Naive thymus-derived CD4-positive, alpha-beta T cell (primary cell): ENCODE results near the gene OSBPL10. TPM values are rescaled to one million over a fixed set of nuclear protein-coding genes. Genes with fewer than 3 reads are reported as not detected.

Experiments used
- ATAC-seq: fragments of 150-1000 bp; cut with Tn5 transposase; 2 replicates; pipeline ENCODE4 v1.10.0; 2021; ENCODE audit warnings: mild to moderate bottlenecking, moderate library complexity
- CTCF ChIA-PET: fragments of 350-600 bp; sonication (Branson Sonifier 250); formaldehyde crosslinking; loops from one replicate; lab custom pipeline; 2021; ENCODE audit warnings: antibody characterized with exemption; lab: Charles Lee
- POLR2A ChIA-PET: fragments of 350-600 bp; sonication (Branson Sonifier 250); formaldehyde crosslinking; loops from one replicate; lab custom pipeline; 2021; ENCODE audit warnings: antibody characterized with exemption, inconsistent platforms; lab: Charles Lee
- DNase-seq, 9 donors: peaks; one replicate each; pipeline versions ENCODE4 v3.0.0 to v3.0.0-alpha.2; 2020 to 2022; ENCODE audit warnings: mixed read lengths in 1 of 9
- H3K27ac ChIP-seq: one replicate; pipeline ENCODE4 v1.7.0; 2013; ENCODE audit warnings: mild to moderate bottlenecking, low read depth, low read length, moderate library complexity
- H3K27me3 ChIP-seq, 2 donors: one replicate each; pipeline ENCODE4 v1.7.0; 2013; ENCODE audit warnings: low read length in 2 of 2, mild to moderate bottlenecking in 2 of 2, moderate library complexity in 2 of 2; ENCODE audit not compliant: control insufficient read depth in 2 of 2, insufficient read depth in 2 of 2
- H3K36me3 ChIP-seq, 3 experiments: 1 replicate in 2 of 3; 2 replicates in 1 of 3; pipeline ENCODE4 v1.7.0; 2013; ENCODE audit warnings: low read length in 3 of 3, mild to moderate bottlenecking in 3 of 3, moderate library complexity in 1 of 3; ENCODE audit not compliant: insufficient read depth in 3 of 3, control insufficient read depth in 2 of 3
- H3K4me1 ChIP-seq, 2 donors: one replicate each; pipeline ENCODE4 v1.7.0; 2013; ENCODE audit warnings: low read length in 2 of 2, mild to moderate bottlenecking in 2 of 2, moderate library complexity in 1 of 2; ENCODE audit not compliant: control insufficient read depth in 2 of 2, insufficient read depth in 2 of 2
- H3K4me3 ChIP-seq: 2 replicates; pipeline ENCODE4 v1.7.0; 2013; ENCODE audit warnings: mild to moderate bottlenecking, low read length
- H3K9me3 ChIP-seq, 3 experiments: 1 replicate in 2 of 3; 2 replicates in 1 of 3; pipeline ENCODE4 v1.7.0; 2013; ENCODE audit warnings: low read length in 3 of 3; ENCODE audit not compliant: control insufficient read depth in 2 of 3
- H3K27ac Mint-ChIP-seq, 9 donors: one replicate each; pipeline ENCODE4 v1.8.0; 2020 to 2022; ENCODE audit warnings: mixed read lengths in 9 of 9, mild to moderate bottlenecking in 8 of 9, moderate library complexity in 5 of 9, inconsistent platforms in 2 of 9
- H3K27me3 Mint-ChIP-seq, 5 donors: one replicate each; pipeline ENCODE4 v1.8.0; 2021 to 2022; ENCODE audit warnings: mixed read lengths in 5 of 5, mild to moderate bottlenecking in 1 of 5
- H3K36me3 Mint-ChIP-seq, 5 donors: one replicate each; pipeline ENCODE4 v1.8.0; 2020 to 2022; ENCODE audit warnings: mixed read lengths in 5 of 5, mild to moderate bottlenecking in 3 of 5, inconsistent platforms in 1 of 5
- H3K4me1 Mint-ChIP-seq, 7 donors: one replicate each; pipeline ENCODE4 v1.8.0; 2020 to 2022; ENCODE audit warnings: mixed read lengths in 7 of 7, mild to moderate bottlenecking in 3 of 7, inconsistent platforms in 1 of 7
- H3K4me3 Mint-ChIP-seq, 10 donors: one replicate each; pipeline ENCODE4 v1.8.0; 2020 to 2022; ENCODE audit warnings: mild to moderate bottlenecking in 10 of 10, mixed read lengths in 10 of 10, moderate library complexity in 6 of 10, inconsistent platforms in 2 of 10
- H3K9me3 Mint-ChIP-seq, 11 donors: one replicate each; pipeline ENCODE4 v1.8.0; 2020 to 2022; ENCODE audit warnings: mixed read lengths in 11 of 11, mild to moderate bottlenecking in 4 of 11, inconsistent platforms in 1 of 11, moderate library complexity in 1 of 11
- intact Hi-C, 2 donors: fragments of 100-400 bp; cut with micrococcal nuclease; formaldehyde crosslinking; loops; one replicate each; pipeline ENCODE4 v1.15.1; 2023
- polyA plus RNA-seq, 2 donors: library from polyadenylated mRNA; unstranded; fragments of 300-500 nt; fragmentation: Illumina TruSeq; gene quantifications; one replicate each; pipeline ENCODE4 v1.2.3, GENCODE V29; 2021
- total RNA-seq, 6 experiments: library from RNA in 5 of 6; stranded (reverse) in 5 of 6; gene quantifications; 1 replicate in 5 of 6; 2 replicates in 1 of 6; pipeline ENCODE4 v1.2.3 and lab custom pipeline; 2021 to 2026

OSBPL10 gene
- total and polyA plus RNA-seq, 7 experiments from 2014 or later: 0.15 to 6.8 (median 0.59) TPM

DNA sequence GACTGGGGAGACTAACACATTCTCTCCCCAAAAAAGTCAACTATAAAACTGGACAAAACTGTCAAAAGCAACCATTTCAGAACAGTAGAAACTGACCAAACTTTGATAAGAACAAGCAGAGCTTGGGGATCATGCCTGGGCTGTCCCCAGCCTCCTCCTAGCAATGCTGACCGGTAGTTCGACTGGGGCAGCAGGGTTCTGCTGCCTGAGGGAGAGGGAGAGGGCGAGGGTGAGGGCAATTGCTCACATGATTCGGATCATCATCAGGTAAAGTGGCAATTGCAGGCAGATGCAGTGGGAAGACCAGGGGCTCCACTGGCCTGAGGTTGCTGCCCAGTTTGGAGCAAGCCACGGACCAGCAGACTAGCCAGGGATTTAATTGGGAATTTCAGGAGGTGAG, 88.6 kb downstream of the OSBPL10 start:
- POLR2A ChIA-PET: no interaction called here
- H3K27ac Mint-ChIP-seq: no peak overlapping the region
- intact Hi-C loops: no loop called here
- H3K9me3 ChIP-seq: no peaks in the 10 kb centered on the region
- H3K27ac ChIP-seq: no peak overlapping the region
- H3K36me3 ChIP-seq: no peaks in the 10 kb centered on the region
- H3K4me3 Mint-ChIP-seq: no peak overlapping the region
- H3K4me1 Mint-ChIP-seq: peaks cover 0 to 8% (median 0%) of the 10 kb centered on the region in 7 donors
- H3K27me3 ChIP-seq: no peaks in the 10 kb centered on the region
- H3K36me3 Mint-ChIP-seq: no peaks in the 10 kb centered on the region
- DNase-seq (no peak), ATAC-seq (no peak)
- H3K4me3 ChIP-seq: no peak overlapping the region
- H3K4me1 ChIP-seq: no peaks in the 10 kb centered on the region
- CTCF ChIA-PET: no interaction called here
- peaks cover 0 to 1% (median 0%) of the 10 kb centered on the region in 11 donors for H3K9me3 Mint-ChIP-seq
- H3K27me3 Mint-ChIP-seq: peaks cover 0 to 17% (median 0%) of the 10 kb centered on the region in 5 donors

DNA sequence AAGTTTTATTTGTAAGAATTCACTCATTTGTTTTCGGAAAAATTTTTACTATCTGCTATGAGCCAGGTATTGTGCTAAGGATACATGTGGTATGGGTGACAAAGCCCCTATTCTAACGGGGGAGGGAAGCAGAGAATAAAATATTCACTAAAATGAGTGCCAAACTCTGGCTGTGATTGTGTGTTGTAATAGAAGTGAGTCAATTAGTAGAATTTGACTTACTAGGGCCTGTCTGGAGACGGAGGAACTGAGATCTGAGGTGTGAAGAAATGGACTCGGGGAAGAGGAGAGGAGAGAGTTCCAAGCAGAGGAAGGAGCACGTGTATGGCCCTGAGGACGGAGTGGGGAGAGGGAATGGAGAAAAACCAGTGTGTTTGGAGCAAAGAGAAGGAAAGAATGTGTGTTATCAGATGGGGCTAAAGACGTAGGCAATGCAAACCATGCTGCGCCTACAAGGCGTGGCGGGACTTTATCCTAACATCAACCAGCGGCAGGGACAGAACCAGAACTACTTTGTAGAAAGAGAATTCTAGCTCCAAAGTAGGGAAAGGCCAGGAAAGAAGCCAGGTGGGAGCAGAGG, 89.1 kb downstream of the OSBPL10 start:
- peaks cover 0 to 1% (median 0%) of the 10 kb centered on the region in 11 donors for H3K9me3 Mint-ChIP-seq
- no peaks in the 10 kb centered on the region for H3K36me3 Mint-ChIP-seq
- no peaks in the 10 kb centered on the region for H3K9me3 ChIP-seq
- DNase-seq (no peak), ATAC-seq (no peak)
- no peaks in the 10 kb centered on the region for H3K36me3 ChIP-seq
- H3K27ac ChIP-seq: no peak overlapping the region
- POLR2A ChIA-PET: no interaction called here
- intact Hi-C loops: no loop called here
- no peak overlapping the region for H3K27ac Mint-ChIP-seq
- H3K4me1 Mint-ChIP-seq: peaks cover 0 to 8% (median 0%) of the 10 kb centered on the region in 7 donors
- H3K4me3 Mint-ChIP-seq: no peak overlapping the region
- no peak overlapping the region for H3K4me3 ChIP-seq
- CTCF ChIA-PET: interaction anchor here (0.6 kb wide), 1 partner anchor 486 kb away, joined by 3 read pairs; no protein-coding TSS in a partner anchor
- H3K27me3 Mint-ChIP-seq: peaks cover 0 to 17% (median 0%) of the 10 kb centered on the region in 5 donors
- no peaks in the 10 kb centered on the region for H3K4me1 ChIP-seq
- H3K27me3 ChIP-seq: no peaks in the 10 kb centered on the region

DNA sequence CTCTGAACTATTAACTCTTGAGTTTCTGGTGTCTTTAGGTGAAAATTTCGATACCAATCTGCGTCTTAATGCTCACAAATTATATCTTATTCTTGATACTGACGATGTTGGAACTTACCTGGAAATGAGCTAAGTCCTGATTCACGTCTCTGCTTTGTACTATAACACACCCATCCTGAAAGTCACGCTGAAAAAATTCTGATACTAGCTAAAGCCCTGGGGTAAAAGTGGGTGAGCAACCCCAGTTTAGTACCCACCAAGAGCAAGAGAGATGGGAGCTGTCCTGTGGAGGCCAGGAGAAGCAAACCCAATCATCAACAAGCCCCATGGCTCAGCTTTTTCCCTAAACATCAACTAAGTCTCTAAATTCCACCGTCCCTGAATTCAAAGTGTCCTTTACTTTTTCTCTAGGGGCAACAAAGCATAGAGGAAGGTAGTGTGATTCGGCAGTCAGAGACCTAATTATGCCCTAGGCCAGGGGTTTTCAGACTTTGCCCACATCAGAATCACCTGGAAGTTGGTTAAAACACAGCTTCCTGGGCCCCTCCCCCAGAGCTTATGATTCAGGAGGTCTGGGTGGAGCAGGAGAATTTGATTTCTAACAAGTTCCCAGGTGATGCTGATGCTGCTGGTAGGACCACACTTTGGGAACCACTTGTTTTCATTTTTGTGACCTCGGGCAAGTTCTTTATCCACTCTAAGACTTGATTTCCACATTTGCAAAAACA, 90.2 kb downstream of the OSBPL10 start:
- H3K27ac ChIP-seq: no peak overlapping the region
- ATAC-seq: no peak
- H3K27ac Mint-ChIP-seq: no peak overlapping the region

DNA sequence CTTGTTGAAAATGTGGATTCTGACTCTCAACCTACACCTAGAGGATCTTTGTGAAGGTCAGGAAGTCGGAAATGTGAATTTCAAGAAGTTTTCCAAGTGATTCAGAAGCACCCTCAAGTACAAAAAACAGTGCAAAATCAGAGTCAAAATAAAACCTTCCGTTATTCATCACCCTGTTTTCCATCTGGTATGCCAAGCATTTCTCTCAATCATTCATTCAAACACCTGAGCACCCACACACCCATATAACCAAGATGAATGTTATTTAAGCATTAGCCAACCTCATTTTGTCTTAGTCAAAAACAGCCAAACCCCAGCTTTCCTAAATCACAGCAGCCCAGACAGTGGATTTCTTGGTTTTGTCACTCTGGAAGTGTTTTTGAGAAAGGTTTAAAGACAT, 91.1 kb downstream of the OSBPL10 start:
- Histone ChIP-seq H3K4me3 (no peak overlapping the region), H3K36me3 (no peaks in the 10 kb centered on the region), H3K4me1 (no peaks in the 10 kb centered on the region), H3K27me3 (no peaks in the 10 kb centered on the region), H3K9me3 (no peaks in the 10 kb centered on the region), H3K27ac (no peak overlapping the region)
- ChIA-PET POLR2A (no interaction called here), CTCF (no interaction called here)
- intact Hi-C loops: no loop called here
- Mint-ChIP-seq H3K36me3 (no peaks in the 10 kb centered on the region), H3K4me1 (peaks cover 0 to 8% (median 0%) of the 10 kb centered on the region in 7 donors), H3K4me3 (no peak overlapping the region), H3K27me3 (peaks cover 0 to 18% (median 0%) of the 10 kb centered on the region in 5 donors), H3K27ac (no peak overlapping the region), H3K9me3 (peaks cover 0 to 2% (median 0%) of the 10 kb centered on the region in 11 donors)
- DNase-seq (no peak), ATAC-seq (no peak)

More for the DNA sequence above, 90.2 kb downstream of the OSBPL10 start:
- Histone ChIP-seq H3K36me3 (no peaks in the 10 kb centered on the region), H3K4me1 (no peaks in the 10 kb centered on the region), H3K4me3 (no peak overlapping the region), H3K27me3 (no peaks in the 10 kb centered on the region), H3K9me3 (no peaks in the 10 kb centered on the region)
- POLR2A ChIA-PET: no interaction called here
- peaks cover 0 to 17% (median 0%) of the 10 kb centered on the region in 5 donors for H3K27me3 Mint-ChIP-seq
- H3K4me3 Mint-ChIP-seq: no peak overlapping the region
- CTCF ChIA-PET: interaction anchor here (0.6 kb wide), 1 partner anchor 485 kb away, joined by 3 read pairs; no protein-coding TSS in a partner anchor
- no peak for DNase-seq
- no peaks in the 10 kb centered on the region for H3K36me3 Mint-ChIP-seq
- H3K4me1 Mint-ChIP-seq: peaks cover 0 to 8% (median 0%) of the 10 kb centered on the region in 7 donors
- intact Hi-C loops: no loop called here
- peaks cover 0 to 2% (median 0%) of the 10 kb centered on the region in 11 donors for H3K9me3 Mint-ChIP-seq

DNA sequence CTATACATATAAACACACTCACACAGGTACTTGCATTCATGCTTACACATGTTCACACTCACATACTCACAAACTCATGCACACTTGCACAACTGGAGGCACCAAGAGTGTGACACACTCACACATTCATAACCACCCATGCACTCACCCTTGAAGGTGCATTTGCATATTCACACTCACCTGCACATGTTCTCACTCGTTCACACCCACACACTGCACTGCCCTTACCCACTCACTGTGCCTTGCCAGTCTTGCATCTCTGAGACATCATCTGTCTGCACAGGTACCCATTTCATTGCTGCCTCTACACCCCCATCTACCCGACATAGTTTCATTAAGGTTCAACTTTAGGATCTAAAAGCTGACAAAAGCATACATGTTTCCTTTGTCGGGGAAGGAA, 95.8 kb downstream of the OSBPL10 start:
- intact Hi-C loops: no loop called here
- CTCF ChIA-PET: no interaction called here
- Histone ChIP-seq H3K9me3 (no peaks in the 10 kb centered on the region), H3K36me3 (no peaks in the 10 kb centered on the region), H3K4me1 (no peaks in the 10 kb centered on the region), H3K27me3 (no peaks in the 10 kb centered on the region), H3K27ac (no peak overlapping the region), H3K4me3 (no peak overlapping the region)
- DNase-seq (no peak), ATAC-seq (no peak)
- H3K9me3 Mint-ChIP-seq: peaks cover 0 to 3% (median 0%) of the 10 kb centered on the region in 11 donors
- H3K36me3 Mint-ChIP-seq: peaks cover 0 to 3% (median 0%) of the 10 kb centered on the region in 5 donors
- no peak overlapping the region for H3K4me3 Mint-ChIP-seq
- H3K4me1 Mint-ChIP-seq: no peaks in the 10 kb centered on the region
- POLR2A ChIA-PET: no interaction called here
- peaks cover 0 to 21% (median 0%) of the 10 kb centered on the region in 5 donors for H3K27me3 Mint-ChIP-seq
- peak overlapping the region in 1 of 9 donors; percentile 20 for H3K27ac Mint-ChIP-seq

DNA sequence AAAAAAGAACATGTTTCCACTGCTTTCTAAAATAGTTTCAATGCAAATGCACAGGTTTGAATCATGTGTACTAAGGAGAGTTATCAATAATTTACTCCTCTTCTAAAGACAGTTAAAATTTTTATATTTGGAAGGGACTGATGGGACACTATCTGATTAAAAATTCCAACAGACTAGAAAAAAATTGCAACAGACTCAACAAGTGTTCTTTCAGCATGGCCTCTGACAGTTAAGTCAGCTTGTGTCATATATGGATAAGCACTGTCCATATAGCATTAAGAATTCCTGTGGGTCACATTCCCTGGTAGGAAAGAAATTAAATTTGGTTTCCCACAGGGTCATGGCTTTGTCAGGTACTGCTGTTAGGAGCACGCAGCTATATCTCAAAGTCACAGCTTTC, 96.8 kb downstream of the OSBPL10 start:
- H3K36me3 Mint-ChIP-seq: peaks cover 0 to 3% (median 0%) of the 10 kb centered on the region in 5 donors
- no peak overlapping the region for H3K27ac Mint-ChIP-seq
- no peaks in the 10 kb centered on the region for H3K4me1 Mint-ChIP-seq
- no peaks in the 10 kb centered on the region for H3K27me3 ChIP-seq
- H3K4me3 ChIP-seq: no peak overlapping the region
- no peak overlapping the region for H3K4me3 Mint-ChIP-seq
- DNase-seq (no peak), ATAC-seq (no peak)
- no peaks in the 10 kb centered on the region for H3K36me3 ChIP-seq
- intact Hi-C loops: no loop called here
- POLR2A ChIA-PET: no interaction called here
- peaks cover 0 to 3% (median 0%) of the 10 kb centered on the region in 11 donors for H3K9me3 Mint-ChIP-seq
- no peak overlapping the region for H3K27ac ChIP-seq
- CTCF ChIA-PET: no interaction called here
- H3K27me3 Mint-ChIP-seq: peaks cover 0 to 21% (median 0%) of the 10 kb centered on the region in 5 donors
- H3K4me1 ChIP-seq: no peaks in the 10 kb centered on the region
- no peaks in the 10 kb centered on the region for H3K9me3 ChIP-seq
